Measurements from ENCODE around the gene RAB44.

The RAB44 gene

DNA sequence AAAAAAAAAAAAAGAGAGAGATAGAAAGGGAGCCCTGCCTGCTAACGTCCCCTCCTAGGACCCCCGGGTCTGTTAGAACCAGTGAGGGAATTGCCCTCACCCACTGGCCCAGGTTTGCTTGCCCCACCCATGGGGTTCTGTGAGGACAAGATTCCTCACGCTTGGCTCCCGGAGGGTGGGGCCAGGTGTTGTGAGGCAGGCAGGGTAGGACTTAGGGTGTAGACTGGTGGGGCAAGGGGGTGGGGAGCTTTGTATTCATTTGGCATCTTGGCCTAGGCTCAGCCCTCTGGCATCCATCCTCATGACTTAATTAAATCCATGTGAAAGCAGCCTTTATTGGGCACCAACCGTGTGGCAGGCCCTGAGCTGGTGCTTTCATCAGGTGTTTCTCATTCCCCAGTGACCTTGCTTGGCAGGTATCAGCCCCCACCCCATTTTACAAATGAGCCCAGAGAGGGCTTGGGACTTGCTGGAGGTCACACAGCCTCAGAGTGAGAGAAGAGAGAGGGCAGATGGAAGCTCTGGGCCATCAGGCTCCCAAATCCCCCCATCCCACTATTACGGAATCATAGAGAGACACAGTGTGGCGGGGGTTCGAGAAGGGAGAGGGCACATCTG lies 19.0 kb downstream of the RAB44 start:
- TF ChIP-seq, protein P1, sequence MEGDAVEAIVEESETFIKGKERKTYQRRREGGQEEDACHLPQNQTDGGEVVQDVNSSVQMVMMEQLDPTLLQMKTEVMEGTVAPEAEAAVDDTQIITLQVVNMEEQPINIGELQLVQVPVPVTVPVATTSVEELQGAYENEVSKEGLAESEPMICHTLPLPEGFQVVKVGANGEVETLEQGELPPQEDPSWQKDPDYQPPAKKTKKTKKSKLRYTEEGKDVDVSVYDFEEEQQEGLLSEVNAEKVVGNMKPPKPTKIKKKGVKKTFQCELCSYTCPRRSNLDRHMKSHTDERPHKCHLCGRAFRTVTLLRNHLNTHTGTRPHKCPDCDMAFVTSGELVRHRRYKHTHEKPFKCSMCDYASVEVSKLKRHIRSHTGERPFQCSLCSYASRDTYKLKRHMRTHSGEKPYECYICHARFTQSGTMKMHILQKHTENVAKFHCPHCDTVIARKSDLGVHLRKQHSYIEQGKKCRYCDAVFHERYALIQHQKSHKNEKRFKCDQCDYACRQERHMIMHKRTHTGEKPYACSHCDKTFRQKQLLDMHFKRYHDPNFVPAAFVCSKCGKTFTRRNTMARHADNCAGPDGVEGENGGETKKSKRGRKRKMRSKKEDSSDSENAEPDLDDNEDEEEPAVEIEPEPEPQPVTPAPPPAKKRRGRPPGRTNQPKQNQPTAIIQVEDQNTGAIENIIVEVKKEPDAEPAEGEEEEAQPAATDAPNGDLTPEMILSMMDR (conservative IDR thresholded peaks at IDR 0.05; ENCODE audit: low read length), result no peak
- DNase-seq (ENCODE audit: low read depth), result no peak

DNA sequence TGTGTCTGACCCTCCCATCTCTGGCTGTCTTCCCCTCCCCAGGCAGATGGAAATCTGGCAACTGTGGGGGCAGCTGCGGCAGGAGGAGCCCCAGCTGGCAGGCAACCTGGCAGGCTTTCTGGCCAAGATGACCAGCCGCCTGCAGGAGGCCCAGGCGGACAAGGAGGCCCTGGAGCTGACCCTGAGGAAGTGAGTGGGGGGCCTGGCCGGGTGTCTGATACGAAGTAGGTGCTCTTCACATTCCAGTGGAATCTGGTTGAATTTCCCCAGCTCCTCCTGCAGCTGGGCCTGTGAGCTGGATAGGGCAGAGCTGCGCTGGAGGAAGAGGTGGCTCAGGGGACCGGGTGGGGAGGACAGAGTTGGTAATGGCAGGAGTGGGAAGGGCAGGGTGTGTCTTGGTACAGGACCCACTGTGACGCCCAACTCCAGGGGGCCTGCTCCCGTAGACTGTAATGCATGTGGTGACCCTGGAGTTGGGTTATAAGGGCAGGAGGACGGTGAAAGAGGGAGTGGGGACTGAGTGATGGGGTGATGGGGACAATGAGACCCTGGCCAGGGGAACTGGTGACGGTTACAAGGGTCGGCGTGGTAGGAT lies 19.7 kb downstream of the RAB44 start:
- H3K4me3 ChIP-seq (ENCODE audit: low read length), result no peak overlapping the region
- TF ChIP-seq, protein P1 (conservative IDR thresholded peaks at IDR 0.05; ENCODE audit: low read length), result no peak
- no peak for DNase-seq (ENCODE audit: low read depth)

More for the DNA sequence above, 19.0 kb downstream of the RAB44 start:
- H3K4me3 ChIP-seq (ENCODE audit: low read length), result no peak overlapping the region

DNA sequence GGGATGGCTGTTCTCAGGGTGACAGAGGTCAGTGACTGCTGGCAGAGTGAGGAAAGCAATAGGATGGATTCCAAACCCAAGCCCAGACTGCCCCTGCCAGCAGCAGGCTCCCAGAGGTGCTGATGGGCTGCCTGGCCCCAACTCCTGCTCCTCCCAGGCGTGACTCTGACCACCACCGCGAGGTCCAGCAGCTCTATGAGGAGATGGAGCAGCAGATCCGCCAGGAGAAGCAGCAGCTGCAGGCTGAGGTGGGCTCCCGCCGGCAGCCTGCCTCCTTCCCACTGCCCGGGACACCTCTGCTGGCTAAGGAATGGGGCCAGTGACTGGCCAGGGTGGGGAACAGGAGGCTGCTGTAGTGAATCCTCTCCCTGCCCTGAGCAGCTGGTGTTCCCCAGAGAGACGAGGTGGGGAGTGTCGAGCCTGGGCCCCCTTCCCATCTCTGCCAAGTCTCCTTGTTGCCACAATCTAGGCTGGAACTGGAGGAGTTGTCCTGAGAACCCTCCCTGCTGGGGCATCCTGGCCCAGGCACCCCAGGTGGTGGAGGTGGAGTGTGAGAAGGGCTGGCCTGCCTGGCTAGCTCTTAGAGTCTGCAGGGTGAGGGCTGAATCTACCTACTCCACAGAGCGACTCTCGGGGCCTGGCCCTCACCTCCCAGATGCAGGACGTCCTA lies 20.4 kb downstream of the RAB44 start:
- TF ChIP-seq, protein P1 (conservative IDR thresholded peaks at IDR 0.05; ENCODE audit: low read length), result no peak
- no peak overlapping the region for H3K4me3 ChIP-seq (ENCODE audit: low read length)

DNA sequence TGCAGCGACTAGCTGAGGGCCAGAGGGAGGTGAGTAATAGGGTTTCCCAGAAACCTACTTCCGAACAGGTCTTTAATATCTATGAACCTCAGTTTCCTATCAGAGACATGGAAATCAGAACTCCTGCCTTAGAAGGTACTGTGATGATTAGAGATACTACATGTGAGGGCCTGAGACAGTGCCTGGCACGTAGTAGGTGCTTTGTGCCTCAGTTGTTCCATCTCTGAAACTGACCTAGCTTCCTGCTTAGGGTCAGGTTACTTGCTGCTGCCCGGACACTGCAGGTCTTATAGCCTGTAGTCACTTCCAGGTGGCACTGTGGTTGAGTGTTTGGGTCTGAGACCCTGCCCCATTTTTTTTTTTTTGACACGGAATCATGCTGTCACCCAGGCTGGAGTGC lies 20.9 kb downstream of the RAB44 start:
- H3K4me3 ChIP-seq (ENCODE audit: low read length), result no peak overlapping the region
- TF ChIP-seq, protein P1 (conservative IDR thresholded peaks at IDR 0.05; ENCODE audit: low read length), result no peak
- no peak for DNase-seq (ENCODE audit: low read depth)

More for the DNA sequence above, 20.4 kb downstream of the RAB44 start:
- DNase-seq (ENCODE audit: low read depth), result no peak

DNA sequence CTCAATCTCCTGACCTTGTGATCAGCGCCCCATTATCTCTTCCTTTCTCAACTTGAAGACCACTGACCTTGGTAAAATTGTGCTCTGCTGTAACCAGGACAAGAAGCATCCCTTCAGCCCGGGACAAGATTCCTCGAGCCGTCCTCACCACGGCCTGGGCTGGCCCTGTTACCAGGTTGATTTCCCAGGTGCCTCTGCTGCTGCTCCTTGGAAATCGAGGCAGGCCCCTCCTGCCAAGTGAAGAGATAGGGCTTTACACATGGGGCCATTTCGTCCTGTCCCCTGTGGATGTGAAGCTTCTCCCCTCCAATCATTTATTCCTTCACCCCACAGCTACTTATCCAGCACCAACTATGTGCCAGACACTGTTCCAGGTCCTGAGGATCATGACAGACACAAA lies 21.5 kb downstream of the RAB44 start:
- TF ChIP-seq, protein P1 (conservative IDR thresholded peaks at IDR 0.05; ENCODE audit: low read length), result no peak
- no peak for DNase-seq (ENCODE audit: low read depth)
- no peak overlapping the region for H3K4me3 ChIP-seq (ENCODE audit: low read length)

DNA sequence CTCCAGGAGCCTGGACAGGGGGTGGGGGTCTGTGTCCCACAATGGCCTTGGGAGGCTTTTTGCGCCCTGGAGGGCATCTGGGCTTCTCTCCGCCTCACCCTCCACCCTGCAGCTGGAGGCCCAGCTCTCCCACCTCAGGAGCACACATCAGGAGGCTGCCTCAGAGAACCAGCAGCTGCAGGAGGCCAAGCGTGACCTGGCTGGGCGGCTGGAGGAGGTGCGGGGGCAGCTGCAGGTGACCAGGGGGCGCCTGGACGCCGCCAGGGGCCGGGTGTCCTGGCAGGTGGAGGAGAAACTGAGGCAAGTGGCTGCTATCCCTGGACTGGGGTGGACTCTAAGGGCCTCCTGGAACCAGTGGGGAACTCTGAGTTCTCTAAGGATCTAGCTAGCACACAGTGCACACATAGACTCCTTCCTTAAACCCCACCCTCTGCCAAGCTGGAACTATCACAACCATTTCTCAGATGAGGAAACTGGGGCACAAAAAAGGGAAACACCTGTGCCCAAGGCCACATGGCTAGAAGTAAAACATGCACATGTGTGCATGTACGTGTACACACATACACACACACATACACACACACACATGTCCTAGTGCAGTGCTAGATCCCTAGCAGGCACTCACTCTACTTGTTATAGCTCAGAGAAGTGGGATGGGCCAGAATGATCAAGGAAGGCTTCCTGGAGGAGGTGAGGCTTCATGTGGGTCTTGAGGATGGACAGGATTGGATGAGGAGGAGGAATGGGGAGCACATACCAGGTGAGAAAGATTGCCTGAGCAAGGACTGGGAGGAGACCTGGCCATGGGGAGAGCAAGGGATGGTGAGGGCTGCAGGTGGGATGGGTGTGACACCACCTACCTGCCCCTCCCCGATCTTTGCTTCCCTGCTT lies 22.9 kb downstream of the RAB44 start:
- DNase-seq (ENCODE audit: low read depth), result no peak
- TF ChIP-seq, protein P1 (conservative IDR thresholded peaks at IDR 0.05; ENCODE audit: low read length), result no peak
- H3K4me3 ChIP-seq (ENCODE audit: low read length), result no peak overlapping the region

Data from AG10803 (cell line).